ENCODE data around the gene DIP2C.
"Not testable (repeated sequence)": the region's sequence is repeated elsewhere in the genome, so short reads cannot be mapped to it uniquely, and the experiment has no call there.

Gene DIP2C

GRCh38 chr10:351770-352334 is 337.6 kb downstream of the DIP2C start:
- peaks cover 9% of the 10 kb centered on the region for H3K36me3 ChIP-seq (replicated peaks)
- H3K27me3 ChIP-seq (replicated peaks), result no peaks in the 10 kb centered on the region
- no peak overlapping the region for H3K4me3 ChIP-seq (ENCODE audit: low read depth, low read length)
- in situ Hi-C loops (cut with HindIII; ENCODE audit: low pct_ligation_motif_present, low sequenced_read_pairs), result no loop called here
- H3K27ac ChIP-seq, result no peak overlapping the region
- DNase-seq, result no peak
- TF ChIP-seq CTCF (IDR thresholded peaks at IDR 0.05; ENCODE audit: low read depth, low read length, missing control alignments), result no peak

GRCh38 chr10:350981-351501 is 338.4 kb downstream of the DIP2C start:
- TF ChIP-seq CTCF (IDR thresholded peaks at IDR 0.05; ENCODE audit: low read depth, low read length, missing control alignments), result no peak
- H3K36me3 ChIP-seq (replicated peaks), result peaks cover 7% of the 10 kb centered on the region
- H3K27ac ChIP-seq, result no peak overlapping the region
- H3K27me3 ChIP-seq (replicated peaks), result no peaks in the 10 kb centered on the region
- no peak for DNase-seq
- in situ Hi-C loops (cut with HindIII; ENCODE audit: low pct_ligation_motif_present, low sequenced_read_pairs), result no loop called here
- H3K4me3 ChIP-seq (ENCODE audit: low read depth, low read length), result no peak overlapping the region

- Histone ChIP-seq H3K4me3 (ENCODE audit: low read depth, low read length) (no peak overlapping the region), H3K36me3 (replicated peaks) (peaks cover 3% of the 10 kb centered on the region), H3K27me3 (replicated peaks) (no peaks in the 10 kb centered on the region), H3K27ac (no peak overlapping the region)
- in situ Hi-C loops (cut with HindIII; ENCODE audit: low pct_ligation_motif_present, low sequenced_read_pairs), result no loop called here
- no peak for TF ChIP-seq CTCF (IDR thresholded peaks at IDR 0.05; ENCODE audit: low read depth, low read length, missing control alignments)
- DNase-seq, result no peak
Observed at GRCh38 chr10:349081-349480, 340.4 kb downstream of the DIP2C start.

GRCh38 chr10:348456-348855 is 341.0 kb downstream of the DIP2C start:
- Histone ChIP-seq H3K36me3 (replicated peaks) (peaks cover 3% of the 10 kb centered on the region), H3K27me3 (replicated peaks) (no peaks in the 10 kb centered on the region), H3K27ac (no peak overlapping the region), H3K4me3 (ENCODE audit: low read depth, low read length) (no peak overlapping the region)
- DNase-seq, result no peak
- in situ Hi-C loops (cut with HindIII; ENCODE audit: low pct_ligation_motif_present, low sequenced_read_pairs), result no loop called here
- no peak for TF ChIP-seq CTCF (IDR thresholded peaks at IDR 0.05; ENCODE audit: low read depth, low read length, missing control alignments)

- in situ Hi-C loops (cut with HindIII; ENCODE audit: low pct_ligation_motif_present, low sequenced_read_pairs); H3K27me3 ChIP-seq (replicated peaks); H3K27ac ChIP-seq; H3K4me3 ChIP-seq (ENCODE audit: low read depth, low read length); DNase-seq; H3K36me3 ChIP-seq (replicated peaks): not testable (repeated sequence)
Observed at GRCh38 chr10:347774-348173, 341.7 kb downstream of the DIP2C start.

GRCh38 chr10:347190-347589 is 342.3 kb downstream of the DIP2C start:
- in situ Hi-C loops (cut with HindIII; ENCODE audit: low pct_ligation_motif_present, low sequenced_read_pairs); DNase-seq; H3K27me3 ChIP-seq (replicated peaks); H3K4me3 ChIP-seq (ENCODE audit: low read depth, low read length); H3K27ac ChIP-seq; H3K36me3 ChIP-seq (replicated peaks): not testable (repeated sequence)

- DNase-seq, result no peak
- H3K4me3 ChIP-seq (ENCODE audit: low read depth, low read length), result no peak overlapping the region
- no peak overlapping the region for H3K27ac ChIP-seq
- H3K36me3 ChIP-seq (replicated peaks), result peaks cover 3% of the 10 kb centered on the region
- H3K27me3 ChIP-seq (replicated peaks), result no peaks in the 10 kb centered on the region
- in situ Hi-C loops (cut with HindIII; ENCODE audit: low pct_ligation_motif_present, low sequenced_read_pairs), result no loop called here
- no peak for TF ChIP-seq CTCF (IDR thresholded peaks at IDR 0.05; ENCODE audit: low read depth, low read length, missing control alignments)
Observed at GRCh38 chr10:344582-345200, 344.8 kb downstream of the DIP2C start.

All from brain microvascular endothelial cell (primary cell).